ENCODE data around the gene DIAPH1.

DIAPH1 gene

DNA sequence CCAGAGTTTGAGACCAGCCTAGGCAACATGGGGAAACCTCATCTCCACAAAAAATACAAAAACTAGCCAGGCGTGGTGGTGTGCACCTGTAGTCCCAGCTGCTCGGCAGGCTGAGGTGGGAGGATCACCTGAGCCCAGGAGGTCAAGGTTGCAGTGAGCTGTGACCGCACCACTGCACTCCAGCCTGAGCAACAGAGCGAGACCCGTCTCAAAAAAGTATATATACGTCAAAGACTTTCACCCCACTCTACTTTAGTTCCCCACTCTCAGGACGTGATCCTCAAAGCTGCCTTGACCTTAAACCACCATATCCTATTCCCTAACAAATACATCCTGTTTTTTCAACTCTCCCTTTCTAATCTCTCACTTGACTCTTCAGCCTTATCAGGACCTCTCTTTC is 88.9 kb downstream of the DIAPH1 start:
- TF ChIP-seq, protein P1, sequence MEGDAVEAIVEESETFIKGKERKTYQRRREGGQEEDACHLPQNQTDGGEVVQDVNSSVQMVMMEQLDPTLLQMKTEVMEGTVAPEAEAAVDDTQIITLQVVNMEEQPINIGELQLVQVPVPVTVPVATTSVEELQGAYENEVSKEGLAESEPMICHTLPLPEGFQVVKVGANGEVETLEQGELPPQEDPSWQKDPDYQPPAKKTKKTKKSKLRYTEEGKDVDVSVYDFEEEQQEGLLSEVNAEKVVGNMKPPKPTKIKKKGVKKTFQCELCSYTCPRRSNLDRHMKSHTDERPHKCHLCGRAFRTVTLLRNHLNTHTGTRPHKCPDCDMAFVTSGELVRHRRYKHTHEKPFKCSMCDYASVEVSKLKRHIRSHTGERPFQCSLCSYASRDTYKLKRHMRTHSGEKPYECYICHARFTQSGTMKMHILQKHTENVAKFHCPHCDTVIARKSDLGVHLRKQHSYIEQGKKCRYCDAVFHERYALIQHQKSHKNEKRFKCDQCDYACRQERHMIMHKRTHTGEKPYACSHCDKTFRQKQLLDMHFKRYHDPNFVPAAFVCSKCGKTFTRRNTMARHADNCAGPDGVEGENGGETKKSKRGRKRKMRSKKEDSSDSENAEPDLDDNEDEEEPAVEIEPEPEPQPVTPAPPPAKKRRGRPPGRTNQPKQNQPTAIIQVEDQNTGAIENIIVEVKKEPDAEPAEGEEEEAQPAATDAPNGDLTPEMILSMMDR (conservative IDR thresholded peaks at IDR 0.05; ENCODE audit: low read depth) = no peak
- no peak for DNase-seq (ENCODE audit: low spot score)
- H3K27ac ChIP-seq = peak overlapping the region; percentile 71
- CTCF ChIA-PET = interaction anchor here (0.6 to 0.9 kb wide), 2 partner anchors 9 to 37 kb away, joined by 3 to 4 read pairs; no protein-coding TSS in a partner anchor
- POLR2A ChIA-PET (ENCODE audit: low non-redundant PET) = no interaction called here

DNA sequence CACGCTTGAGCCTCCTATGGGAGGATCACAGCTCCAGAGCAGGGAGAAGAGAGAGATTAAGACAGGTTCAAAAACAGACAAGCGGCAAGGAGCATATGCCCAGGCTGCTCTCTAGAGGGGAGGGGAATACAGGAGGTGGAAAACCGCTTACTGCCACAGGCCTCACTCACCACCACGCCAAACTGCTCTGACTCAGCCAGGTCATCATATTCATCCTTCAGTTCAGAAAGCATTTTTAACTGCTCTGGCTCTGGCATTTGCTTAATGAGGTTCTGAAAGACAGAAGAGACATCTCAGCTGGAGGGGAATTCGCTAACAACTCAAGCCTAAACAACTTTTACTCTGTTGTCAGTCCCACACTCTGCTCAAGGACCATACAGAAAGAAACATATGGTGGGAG is 89.8 kb downstream of the DIAPH1 start:
- peak overlapping the region; percentile 71 for H3K27ac ChIP-seq
- TF ChIP-seq, protein P1 (conservative IDR thresholded peaks at IDR 0.05; ENCODE audit: low read depth) = no peak
- DNase-seq (ENCODE audit: low spot score) = no peak
- CTCF ChIA-PET = interaction anchor here (0.6 to 0.8 kb wide), 2 partner anchors 38 to 99 kb away, joined by 3 to 4 read pairs; partner anchors contain the start of gene PCDHGA12
- POLR2A ChIA-PET (ENCODE audit: low non-redundant PET) = no interaction called here

DNA sequence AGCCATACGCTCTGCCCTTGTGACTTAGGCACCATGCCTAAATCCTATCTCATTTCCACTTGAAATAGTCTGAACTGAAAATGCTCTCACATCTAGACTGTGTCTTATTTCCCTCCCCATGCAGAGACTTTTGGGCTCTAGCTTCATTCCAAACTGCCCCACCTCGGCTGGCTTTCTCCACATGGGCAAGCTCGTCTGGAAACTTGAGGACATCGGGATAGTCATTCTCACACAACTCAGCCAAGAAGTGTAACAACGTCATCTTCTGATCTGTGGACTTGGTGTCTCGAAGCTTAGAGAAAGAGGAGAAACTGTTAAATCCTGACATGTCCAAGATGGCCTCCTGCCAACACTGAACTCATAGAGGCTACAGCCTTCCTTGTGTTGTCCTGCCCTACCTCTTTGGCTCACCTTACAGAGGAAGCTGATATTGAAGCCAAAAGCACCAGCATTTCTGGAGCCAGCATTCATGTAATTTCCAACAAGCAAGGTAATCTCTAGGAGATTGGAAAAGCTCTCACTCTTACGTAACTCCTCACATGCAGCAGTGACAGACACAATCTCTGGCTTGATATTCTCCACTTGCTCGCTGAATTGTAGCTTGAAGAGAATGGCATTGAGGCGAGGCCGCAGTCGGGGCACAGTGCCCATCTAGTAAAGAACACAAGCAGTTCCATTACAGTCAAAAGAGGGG is 90.4 kb downstream of the DIAPH1 start:
- no peak for DNase-seq (ENCODE audit: low spot score)
- TF ChIP-seq, protein P1 (conservative IDR thresholded peaks at IDR 0.05; ENCODE audit: low read depth) = no peak
- ChIA-PET POLR2A (ENCODE audit: low non-redundant PET) (interaction anchor here (0.6 kb wide), 1 partner anchor 74 kb away, joined by 3 read pairs; no protein-coding TSS in a partner anchor), CTCF (interaction anchor here (0.5 to 1.7 kb wide), 4 partner anchors 16 to 256 kb away, joined by 3 to 6 read pairs (median 4); partner anchors contain the start of gene PCDHGA12)
- peak overlapping the region; percentile 71 for H3K27ac ChIP-seq

DNA sequence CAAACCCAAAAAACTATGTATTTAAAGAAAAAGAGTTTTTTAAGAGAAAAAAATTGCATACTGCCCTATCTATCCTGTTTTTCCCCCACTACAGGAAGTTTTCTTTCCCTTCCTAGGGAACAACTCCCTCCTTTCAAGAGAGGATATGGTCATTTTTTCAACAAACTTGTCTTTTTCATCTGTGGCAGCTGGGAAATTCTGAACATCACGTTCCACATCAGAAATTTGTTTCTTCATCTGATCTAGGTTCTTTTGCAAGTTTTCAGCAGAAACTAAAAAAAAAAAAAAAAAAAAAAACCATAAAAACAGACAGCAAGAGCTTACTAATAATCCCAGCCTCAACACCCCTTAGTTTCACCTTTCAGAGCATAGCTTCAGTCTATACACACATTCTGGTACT is 91.4 kb downstream of the DIAPH1 start:
- CTCF ChIA-PET = interaction anchor here (0.5 to 1.7 kb wide), 4 partner anchors 15 to 97 kb away, joined by 3 to 6 read pairs (median 5); partner anchors contain the start of gene PCDHGA12

DNA sequence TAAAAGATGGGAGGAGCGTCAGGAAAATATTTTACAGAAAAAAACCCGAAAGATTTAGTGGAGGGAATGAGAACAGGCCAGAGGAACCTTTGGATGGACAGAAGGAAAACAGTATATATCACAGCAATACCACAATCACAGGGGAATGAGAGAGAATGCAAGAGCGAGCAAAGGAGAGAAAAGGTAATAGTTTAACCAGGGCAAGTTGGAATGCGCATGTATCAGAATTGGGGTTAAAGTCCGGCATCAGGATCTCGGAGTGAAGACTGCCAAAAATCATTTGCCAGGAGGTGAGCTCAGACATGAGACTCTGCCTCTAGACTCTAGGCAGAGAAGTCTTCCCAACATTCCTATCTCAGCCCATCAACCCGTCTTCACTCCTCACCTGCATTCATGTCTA is 93.1 kb downstream of the DIAPH1 start:
- H3K27ac ChIP-seq = peak overlapping the region; percentile 19; the same call in 1 of the 2 replicates
- no peak for DNase-seq (ENCODE audit: low spot score)
- TF ChIP-seq, protein P1 (conservative IDR thresholded peaks at IDR 0.05; ENCODE audit: low read depth) = no peak
- ChIA-PET POLR2A (ENCODE audit: low non-redundant PET) (no interaction called here), CTCF (interaction anchor here (0.6 to 3.0 kb wide), 11 partner anchors 13 to 302 kb away, joined by 3 to 22 read pairs (median 11); partner anchors contain the start of genes PCDHB14, PCDHGB5, PCDHGB7 and PCDHGC3)

More for the DNA sequence above, 91.4 kb downstream of the DIAPH1 start:
- TF ChIP-seq, protein P1 (conservative IDR thresholded peaks at IDR 0.05; ENCODE audit: low read depth) = no peak
- POLR2A ChIA-PET (ENCODE audit: low non-redundant PET) = interaction anchor here (0.6 kb wide), 1 partner anchor 73 kb away, joined by 3 read pairs; no protein-coding TSS in a partner anchor
- no peak for DNase-seq (ENCODE audit: low spot score)
- peak overlapping the region; percentile 28; the same call in 1 of the 2 replicates for H3K27ac ChIP-seq
